Measurements from ENCODE around the gene IL2RG.

IL2RG gene

GRCh38 chrX:71060127-71060526, 51.2 kb downstream of the IL2RG start:
- DNase-seq (ENCODE audit: low read depth in 2 of 2), result no peak
- H3K4me3 ChIP-seq (replicated peaks in 1 of 2; ENCODE audit: low read depth in 2 of 2, low read length in 2 of 2), result no peak overlapping the region
- no peak for TF ChIP-seq CTCF (IDR thresholded peaks at IDR 0.05; ENCODE audit: low read depth, low read length)

GRCh38 chrX:71057848-71058530, 53.4 kb downstream of the IL2RG start:
- TF ChIP-seq CTCF (IDR thresholded peaks at IDR 0.05; ENCODE audit: low read depth, low read length), result no peak
- H3K4me3 ChIP-seq (replicated peaks in 1 of 2; ENCODE audit: low read depth in 2 of 2, low read length in 2 of 2), result no peak overlapping the region
- no peak for DNase-seq (ENCODE audit: low read depth in 2 of 2)

Measured in cardiac fibroblast (primary cell).